NOMO-1 treated with DMSO at 0.1 percent for 48 hours (cell line): ENCODE results near the gene PDCD1LG2.
"Not testable (repeated sequence)": the region's sequence is repeated elsewhere in the genome, so short reads cannot be mapped to it uniquely, and the experiment has no call there.

ENCODE experiments used
- DNase-seq: peaks from one replicate; lab custom pipeline; 2025; ENCODE audit not compliant: unreplicated experiment; lab: John Stamatoyannopoulos, UW

The PDCD1LG2 gene

DNA sequence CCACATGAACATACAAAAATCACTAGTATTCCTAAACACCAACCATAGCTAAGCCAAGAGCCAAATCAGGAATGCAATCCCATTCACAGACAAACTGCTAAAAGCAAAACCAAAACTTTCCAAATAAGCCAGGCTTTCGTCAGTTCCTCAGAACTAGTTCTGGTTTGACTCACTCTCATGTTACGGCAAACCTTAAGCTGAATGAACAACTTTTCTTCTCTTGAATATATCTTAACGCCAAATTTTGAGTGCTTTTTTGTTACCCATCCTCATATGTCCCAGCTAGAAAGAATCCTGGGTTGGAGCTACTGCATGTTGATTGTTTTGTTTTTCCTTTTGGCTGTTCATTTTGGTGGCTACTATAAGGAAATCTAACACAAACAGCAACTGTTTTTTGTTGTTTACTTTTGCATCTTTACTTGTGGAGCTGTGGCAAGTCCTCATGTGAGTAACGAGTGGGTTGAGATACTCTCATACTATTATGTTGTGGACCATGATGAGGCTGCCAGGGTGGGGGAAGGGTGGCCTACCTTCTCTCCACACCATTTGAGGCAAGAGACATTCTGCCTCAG lies at the start of gene PDCD1LG2:
PDCD1LG2 (plus strand) TSS at position 172 of the 572 bp plus-strand sequence. CDS start 12,016 bp downstream, outside the sequence.
- DNase-seq, result no peak

DNA sequence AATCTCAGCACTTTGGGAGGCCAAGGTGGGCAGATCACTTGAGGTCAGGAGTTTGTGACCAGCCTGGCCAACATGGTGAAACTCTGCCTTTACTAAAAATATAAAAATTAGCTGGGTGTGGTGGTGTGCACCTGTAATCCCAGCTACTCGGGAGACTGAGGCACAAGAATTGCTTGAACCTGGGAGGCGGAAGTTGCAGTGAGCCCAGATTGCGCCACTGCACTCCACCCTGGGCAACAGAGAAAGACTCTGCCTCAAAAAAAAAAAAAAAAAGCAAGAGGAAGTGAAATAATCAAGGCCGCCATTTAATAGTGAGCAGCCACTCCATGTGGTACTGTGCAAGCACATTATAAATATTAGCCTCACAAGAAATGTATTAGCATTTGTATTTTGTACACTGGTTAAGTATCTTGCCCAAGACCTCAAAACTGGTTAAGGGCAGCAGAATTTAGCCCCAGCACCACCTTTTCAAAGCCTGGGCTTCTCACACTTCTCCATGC lies 45.5 kb upstream of the PDCD1LG2 start:
- not testable (repeated sequence) for DNase-seq

DNA sequence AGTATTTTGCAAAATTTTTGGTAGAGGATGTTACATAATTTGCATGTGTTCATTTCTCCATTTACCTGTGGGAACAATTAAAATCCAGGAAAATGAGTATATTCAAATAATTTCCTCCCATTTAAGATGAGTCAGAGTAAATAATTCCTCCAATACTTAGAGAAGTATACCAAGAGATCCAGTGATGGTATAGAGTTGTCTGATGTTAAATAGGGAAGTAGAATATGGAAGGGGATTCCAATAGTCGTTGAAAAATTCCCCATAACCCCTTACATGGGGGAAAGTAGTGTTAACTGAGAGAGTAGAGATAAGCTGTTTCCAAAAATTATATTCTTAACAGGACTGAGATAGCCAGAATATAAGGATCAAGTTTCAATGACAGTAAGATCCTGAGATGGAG lies 44.3 kb upstream of the PDCD1LG2 start:
- DNase-seq, result no peak

DNA sequence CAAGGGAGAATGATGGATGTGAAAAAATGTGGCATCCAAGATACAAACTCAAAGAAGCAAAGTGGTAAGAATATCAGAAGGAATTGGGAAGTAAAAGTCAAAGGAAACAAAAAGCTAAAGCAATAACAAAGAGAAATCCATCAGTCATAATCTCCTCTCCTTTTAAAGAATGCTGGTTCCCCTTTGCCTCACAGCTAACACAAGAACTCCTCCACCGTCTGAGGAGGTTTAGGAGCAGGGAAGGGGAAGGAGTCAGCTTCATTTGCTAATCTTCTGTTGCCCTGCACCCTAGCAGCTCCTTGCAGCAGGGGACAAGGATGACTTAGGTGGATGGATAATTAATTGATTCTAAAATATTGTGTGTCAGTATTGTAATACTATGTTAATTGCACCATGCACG lies 43.6 kb upstream of the PDCD1LG2 start:
- no peak for DNase-seq

DNA sequence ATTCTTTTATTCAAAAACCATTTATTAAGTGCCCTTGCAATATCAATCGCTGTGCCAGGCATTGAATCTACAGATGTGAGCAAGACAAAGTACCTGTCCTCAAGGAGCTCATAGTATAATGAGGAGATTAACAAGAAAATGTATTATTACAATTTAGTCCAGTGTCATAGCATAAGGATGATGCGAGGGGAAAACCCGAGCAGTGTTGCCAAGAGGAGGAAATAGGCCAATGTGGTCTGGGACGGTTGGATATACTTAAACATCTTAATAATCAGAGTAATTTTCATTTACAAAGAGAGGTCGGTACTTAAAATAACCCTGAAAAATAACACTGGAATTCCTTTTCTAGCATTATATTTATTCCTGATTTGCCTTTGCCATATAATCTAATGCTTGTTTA lies 41.5 kb upstream of the PDCD1LG2 start:
- DNase-seq, result no peak

DNA sequence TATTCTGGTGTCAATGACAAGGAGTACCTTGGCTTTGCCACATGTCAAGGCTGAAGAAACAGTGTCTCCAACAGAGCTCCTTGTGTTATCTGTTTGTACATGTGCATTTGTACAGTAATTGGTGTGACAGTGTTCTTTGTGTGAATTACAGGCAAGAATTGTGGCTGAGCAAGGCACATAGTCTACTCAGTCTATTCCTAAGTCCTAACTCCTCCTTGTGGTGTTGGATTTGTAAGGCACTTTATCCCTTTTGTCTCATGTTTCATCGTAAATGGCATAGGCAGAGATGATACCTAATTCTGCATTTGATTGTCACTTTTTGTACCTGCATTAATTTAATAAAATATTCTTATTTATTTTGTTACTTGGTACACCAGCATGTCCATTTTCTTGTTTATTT lies 40.2 kb upstream of the PDCD1LG2 start:
- no peak for DNase-seq

DNA sequence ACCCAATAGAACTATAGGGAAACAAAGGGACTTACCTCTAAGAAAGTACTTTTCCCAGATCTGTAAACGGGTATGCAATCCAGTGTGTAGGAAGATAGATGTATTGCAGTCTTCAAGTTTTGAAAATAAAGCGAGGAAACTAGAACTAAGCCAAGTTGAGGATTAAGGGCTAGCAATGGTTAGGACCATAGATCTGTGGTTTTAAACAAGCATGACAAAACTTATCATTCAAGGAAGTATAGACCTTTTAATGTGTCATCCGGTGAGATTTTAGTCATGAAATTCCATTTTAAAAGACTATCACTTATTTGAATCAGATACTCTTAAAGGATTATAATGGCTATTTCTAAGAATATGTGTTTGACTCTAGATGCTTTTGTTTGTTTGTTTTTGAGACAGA lies 39.5 kb upstream of the PDCD1LG2 start:
- no peak for DNase-seq

DNA sequence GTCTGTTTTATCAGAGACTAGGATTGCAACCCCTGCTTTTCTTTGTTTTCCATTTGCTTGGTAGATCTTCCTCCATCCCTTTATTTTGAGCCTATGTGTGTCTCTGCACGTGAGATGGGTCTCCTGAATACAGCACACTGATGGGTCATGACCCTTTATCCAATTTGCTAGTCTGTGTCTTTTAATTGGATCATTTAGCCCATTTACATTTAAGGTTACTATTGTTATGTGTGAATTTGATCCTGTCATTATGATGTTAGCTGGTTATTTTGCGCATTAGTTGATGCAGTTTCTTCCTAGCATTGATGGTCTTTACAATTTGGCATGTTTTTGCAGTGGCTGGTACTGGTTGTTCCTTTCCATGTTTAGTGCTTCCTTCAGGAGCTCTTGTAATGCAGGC lies 34.7 kb upstream of the PDCD1LG2 start:
- DNase-seq, result not testable (repeated sequence)

DNA sequence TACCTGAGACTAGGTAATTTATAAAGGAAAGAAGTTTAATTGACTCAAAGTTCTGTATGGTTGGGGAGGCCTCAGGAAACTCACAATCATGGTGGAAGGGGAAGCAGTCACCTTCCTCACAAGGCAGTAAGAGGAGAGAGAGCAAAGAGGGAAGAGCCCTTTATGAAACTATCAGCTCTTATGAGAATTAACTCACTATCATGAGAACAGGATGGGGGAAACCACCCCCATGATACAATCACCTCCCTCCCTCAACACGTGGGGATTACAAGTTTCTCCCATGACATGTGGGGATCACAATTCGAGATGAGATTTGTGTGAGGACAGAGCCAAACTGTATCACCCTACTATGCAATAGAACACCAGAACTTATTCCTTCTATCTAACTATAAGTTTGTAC lies 32.1 kb upstream of the PDCD1LG2 start:
- DNase-seq, result no peak

DNA sequence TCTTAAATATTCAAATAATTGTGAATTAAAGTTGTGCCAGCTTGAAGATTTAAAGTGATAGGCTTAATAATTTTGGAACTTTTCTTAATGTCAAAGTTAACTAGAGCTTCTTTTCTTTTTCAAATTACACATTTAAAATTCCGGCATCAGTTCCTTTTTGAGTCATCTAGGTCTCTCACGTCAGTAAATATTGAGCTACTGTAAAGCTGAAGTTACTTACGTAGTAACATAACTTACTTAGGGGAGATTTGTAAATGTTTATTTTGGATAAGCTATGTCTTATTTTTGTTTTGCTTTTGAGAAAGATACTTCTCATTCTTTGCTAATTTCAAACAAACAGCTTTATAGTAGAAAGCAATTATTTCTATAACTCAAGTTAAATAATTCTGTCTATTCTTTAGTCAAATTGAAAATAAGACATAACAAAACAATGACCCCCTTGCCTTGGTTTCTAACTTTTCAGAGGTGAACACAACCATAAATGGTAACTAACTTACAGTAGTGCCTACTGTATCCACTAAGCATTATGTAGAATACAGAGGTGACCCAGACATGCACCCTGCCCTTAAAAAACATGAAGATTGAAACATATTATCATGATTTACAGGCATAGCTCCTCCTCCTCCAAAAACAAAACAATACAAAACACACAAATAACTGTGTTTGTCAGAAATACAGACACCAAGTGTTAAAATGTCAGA lies 30.2 kb upstream of the PDCD1LG2 start:
- no peak for DNase-seq

DNA sequence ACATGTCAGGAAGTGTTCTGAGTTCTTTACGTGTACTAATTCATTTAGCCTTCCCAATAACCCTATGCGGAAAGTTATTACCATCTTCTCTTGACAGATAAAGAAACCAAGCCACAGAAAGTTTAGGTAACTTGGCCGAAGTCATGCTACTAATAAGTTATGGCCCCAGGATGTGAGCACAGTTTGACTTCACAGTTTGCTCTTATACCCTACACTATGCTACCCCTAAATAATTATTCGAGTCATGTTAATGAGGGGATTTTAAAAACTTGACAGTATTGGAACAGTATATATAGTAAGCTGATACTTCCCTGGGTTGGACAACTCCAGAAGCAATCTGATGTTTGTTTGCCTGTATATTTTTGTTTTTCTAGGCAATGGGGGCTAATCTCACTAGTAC lies 29.4 kb upstream of the PDCD1LG2 start:
- no peak for DNase-seq

DNA sequence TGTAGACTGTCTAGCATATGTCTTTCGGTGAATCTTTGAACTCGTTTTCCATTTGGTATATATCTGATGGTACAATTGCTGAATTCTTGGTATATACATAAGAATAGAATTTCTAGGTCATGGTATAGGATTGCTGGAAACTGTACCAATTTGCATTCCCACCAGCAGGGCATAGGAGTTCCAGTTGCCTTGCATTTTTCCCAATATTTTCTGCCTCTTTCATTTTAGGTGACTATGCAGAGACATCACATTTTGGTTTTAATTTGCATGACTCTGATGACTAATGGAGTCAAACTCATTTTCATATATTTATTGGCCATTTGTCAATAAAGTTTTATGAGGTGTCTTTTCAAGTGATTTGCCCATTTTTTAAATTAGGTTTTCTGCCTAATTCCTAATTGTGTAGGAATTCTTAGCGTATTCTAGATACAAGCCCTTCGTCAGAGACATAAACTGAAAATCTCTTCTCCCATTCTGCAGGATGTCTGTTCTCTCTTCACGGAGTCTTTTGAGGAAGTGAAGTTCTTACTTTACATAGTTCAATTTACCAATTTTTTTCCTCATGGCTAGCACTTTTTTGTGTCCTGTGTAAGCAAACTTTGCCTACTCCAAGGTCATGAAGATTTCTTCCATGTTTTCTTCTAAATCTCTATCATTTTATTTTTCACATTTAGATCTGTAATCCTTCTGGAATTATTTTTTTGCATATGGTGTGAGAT lies 28.9 kb upstream of the PDCD1LG2 start:
- DNase-seq, result no peak

DNA sequence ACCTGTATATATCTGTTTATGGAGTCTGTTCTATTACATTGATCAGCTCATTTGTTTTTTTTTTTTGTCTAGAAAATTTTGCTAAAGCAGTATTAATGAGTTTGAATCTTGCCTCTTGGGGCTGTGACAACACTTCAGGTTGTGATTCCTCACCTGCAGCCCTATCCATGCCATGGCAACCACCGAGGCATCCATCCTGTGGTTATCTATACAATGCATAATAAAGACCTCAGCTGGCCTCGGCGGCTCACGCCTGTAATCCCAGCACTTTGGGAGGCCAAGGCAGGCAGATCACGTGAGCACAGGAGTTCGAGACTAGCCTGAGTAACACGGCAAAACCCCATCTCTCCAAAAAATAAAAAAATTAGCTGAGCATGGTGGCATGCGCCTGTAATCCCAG lies 28.1 kb upstream of the PDCD1LG2 start:
- no peak for DNase-seq

DNA sequence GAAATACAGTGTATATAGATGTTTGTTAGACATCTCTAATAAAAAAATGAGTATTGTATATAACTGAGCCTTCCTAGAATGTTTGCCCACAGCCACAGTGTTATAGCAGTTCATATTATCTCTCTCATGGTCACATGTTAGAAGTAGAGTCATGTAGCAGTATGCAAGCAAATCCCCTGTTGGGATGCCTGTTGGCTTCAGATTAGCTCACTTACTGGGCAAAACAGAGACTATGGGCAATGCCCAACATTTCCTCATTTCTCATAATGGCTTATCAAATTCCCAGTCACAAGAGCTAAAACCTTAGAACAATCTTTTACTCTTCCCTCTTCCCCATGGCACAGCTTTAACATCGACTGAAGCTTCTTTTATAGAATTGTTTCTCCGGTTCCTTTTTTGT lies 27.0 kb upstream of the PDCD1LG2 start:
- DNase-seq, result no peak

DNA sequence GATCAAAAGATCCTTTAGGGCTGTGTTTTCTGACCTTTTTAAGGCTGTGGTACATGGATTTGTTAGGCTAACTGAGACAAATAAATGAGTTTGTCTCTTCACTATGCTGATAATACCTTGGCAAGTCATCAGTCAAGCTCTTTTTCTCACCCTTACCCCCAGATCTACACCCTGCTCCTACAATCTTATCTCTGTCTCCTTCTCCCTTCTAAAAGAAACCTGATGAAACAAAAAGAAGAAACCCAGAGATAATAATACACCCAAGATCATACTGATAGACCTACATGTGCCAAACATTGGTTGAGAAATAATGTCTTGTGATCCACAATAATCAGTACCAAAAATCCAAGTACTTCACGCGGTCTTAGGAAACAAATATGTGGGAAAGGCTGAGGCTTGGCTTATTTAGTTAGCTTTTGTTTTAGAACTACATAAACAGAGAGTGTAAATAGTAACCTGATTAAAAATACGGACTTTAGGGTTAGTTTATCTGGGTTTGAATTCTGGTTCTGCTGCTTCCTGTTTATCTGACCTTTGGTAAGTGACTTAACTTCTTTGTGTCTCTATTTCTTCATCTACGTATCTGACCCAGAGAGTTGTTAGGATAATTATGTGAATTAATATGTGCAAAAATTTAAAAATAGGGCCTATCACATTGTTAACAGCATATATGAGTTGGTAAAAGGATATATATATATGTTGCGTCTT lies 24.8 kb upstream of the PDCD1LG2 start:
- DNase-seq, result no peak

DNA sequence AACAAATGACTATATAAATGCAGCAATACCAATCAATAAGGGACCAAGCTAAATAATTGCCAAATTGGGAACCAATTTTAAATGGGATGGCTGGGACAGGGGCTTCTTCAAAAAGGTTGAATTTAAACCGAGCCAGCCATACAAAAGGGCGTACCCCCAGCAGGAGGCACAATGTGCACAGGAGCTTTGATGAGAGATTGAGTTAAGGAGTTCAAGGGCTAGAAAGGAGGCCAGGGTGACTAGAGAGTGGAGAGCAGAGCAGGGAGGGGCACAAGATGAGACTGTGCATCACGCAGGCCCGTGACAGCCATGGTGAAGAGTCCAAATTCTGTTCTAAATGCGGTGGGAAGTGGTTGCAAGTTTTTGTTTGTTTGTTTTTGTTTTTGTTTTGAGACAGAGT lies 23.3 kb upstream of the PDCD1LG2 start:
- no peak for DNase-seq

DNA sequence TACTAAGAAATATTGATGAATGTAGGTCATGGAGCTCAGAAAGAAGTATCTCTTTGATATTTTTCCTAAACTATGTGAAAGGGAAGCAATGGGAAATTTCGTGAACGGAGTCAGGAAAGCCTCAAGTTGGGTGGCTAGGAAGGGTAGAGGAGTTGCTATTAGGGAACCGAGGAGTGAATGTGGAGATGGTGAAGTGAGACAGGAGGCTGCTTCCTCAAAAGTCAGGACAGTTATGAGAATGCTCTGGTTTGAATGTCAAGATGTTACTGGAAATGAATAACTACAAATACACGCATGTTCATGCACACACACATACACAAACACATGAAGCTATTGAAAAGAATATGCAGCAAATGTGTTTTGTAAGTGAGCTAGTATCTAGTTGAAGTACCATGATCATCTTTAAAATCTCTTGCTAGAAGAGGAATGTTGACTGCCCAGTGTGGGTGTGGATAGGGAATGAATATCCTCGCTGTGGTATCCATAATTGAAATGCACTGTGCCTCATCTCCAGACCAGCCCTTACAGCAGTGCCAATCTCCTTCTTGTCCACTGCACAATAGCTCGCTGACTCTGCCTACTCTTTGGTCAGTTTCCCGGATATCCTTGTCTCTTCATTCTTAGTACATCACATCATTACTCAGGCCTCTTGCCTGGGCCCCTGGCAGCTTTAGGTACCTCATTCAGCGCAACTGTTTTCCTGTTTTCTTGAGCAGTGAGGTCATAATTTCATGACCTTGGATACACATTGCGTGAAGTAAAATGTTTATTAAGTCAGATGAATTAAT lies 21.9 kb upstream of the PDCD1LG2 start:
- DNase-seq, result no peak

DNA sequence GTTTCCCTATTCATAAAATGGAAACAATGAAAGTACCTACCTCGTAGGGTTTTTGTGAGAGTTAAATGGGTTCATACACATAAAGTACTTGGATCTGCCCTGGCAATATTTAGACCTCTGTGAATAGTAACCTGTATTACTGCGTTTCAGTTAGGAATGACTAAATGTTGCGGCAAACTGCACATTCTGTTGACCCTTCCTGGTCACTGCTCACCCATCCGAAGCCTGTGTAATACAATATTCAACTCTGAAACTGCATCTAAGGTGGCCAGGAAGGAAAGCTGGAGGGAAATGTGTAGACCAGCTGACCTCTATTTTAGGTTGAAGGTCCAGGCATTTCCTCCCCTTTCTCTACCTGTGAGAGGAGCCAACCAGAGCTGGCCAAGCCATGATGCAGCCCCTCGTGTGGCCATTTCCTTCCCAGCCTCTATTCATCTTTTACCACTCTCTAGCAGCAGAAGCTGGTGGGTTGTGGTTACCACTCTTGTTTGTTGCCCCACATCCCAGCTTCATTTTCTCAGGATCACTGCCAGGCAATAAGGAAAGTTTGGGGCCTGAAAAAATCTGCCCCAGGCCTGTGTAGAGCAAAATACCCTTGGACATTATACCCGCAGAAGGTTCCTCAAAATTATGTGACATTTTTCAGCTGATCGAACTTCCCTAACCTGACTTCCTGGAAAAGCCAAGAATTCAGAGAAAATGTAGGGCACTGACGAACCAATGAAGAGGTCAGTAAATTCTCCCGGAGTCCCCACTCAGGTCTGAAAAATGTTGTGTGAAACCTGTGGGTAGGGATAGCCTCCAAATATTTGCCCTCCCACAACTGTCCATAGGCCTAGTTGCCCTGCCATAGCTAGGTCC lies 20.5 kb upstream of the PDCD1LG2 start:
- DNase-seq, result no peak

DNA sequence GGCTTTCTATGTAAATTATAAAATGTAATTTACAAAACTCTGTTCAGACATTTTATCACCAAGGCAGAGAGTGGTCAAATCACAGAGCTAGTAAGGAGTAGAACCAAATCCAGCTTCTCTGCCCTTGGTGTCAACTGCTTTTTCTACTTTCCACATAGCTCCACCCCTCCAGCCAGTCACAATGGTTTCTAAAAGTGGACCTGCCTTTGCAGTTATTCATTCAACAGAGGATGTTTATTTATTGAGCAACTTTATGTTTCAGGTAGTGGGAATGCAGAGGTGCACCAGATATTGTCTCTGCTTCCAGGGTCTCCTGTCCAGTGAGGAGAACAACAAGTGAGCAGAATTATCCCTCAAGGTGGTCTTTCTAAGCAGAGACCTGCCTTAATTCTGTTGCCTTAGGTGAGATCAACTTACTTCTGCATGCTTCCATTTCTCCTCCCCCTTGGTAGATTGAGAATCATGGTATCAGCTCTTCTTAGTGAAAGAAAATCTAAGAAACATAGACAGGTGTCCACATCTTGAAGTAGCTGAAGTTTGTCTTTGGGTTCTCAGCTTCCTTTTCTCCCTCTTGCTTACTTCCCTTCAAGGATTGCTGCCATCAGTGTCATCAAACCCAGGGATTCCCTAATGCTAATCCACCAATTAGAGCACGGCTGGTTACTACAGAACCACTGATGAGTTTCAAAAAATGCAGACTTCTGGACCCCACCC lies 17.2 kb upstream of the PDCD1LG2 start:
- no peak for DNase-seq
